Thoracic aorta (tissue), 2 donors: ENCODE results near the gene LSM10. TPM values are rescaled to one million over a fixed set of nuclear protein-coding genes. Genes with fewer than 3 reads are reported as not detected.

Experiments used
- ATAC-seq: fragments of 150-250 bp; one replicate; pipeline ENCODE4 v1.8.0; 2017; ENCODE audit warnings: low read depth; ENCODE audit not compliant: insufficient number of reproducible peaks, low FRiP score
- DNase-seq: peaks from one replicate; pipeline ENCODE4 v3.0.0-alpha.2; 2020; ENCODE audit warnings: low spot score
- H3K27ac ChIP-seq, 2 donors: fragments of 200-600 bp; sonication (generic); 1 replicate in 1 of 2; 2 replicates in 1 of 2; pipeline ENCODE4 v1.5.1; 2016; ENCODE audit warnings: mild to moderate bottlenecking in 2 of 2, moderate library complexity in 2 of 2
- H3K27me3 ChIP-seq: fragments of 200-600 bp; sonication (generic); replicated peaks from 2 replicates; pipeline ENCODE4 v1.6.0; 2016; ENCODE audit warnings: mild to moderate bottlenecking; ENCODE audit not compliant: insufficient read depth
- H3K36me3 ChIP-seq: fragments of 200-600 bp; sonication (generic); one replicate; pipeline ENCODE4 v1.5.1; 2016
- H3K4me1 ChIP-seq, 2 donors: fragments of 200-600 bp; sonication (generic); 1 replicate in 1 of 2; 2 replicates in 1 of 2; pipeline versions ENCODE4 v1.5.1 to v1.6.0; 2016; ENCODE audit warnings: low read depth in 2 of 2, mild to moderate bottlenecking in 1 of 2; ENCODE audit not compliant: control insufficient read depth in 1 of 2
- H3K4me3 ChIP-seq: fragments of 200-600 bp; sonication (generic); 2 replicates; pipeline ENCODE4 v1.5.1; 2016; ENCODE audit warnings: mild to moderate bottlenecking
- H3K9me3 ChIP-seq: fragments of 200-600 bp; sonication (generic); 2 replicates; pipeline ENCODE4 v1.5.1; 2016
- total RNA-seq, 2 donors: library from RNA; depleted of rRNA; stranded (reverse); fragments of >200 nt; gene quantifications; one replicate each; pipeline versions ENCODE4 v1.1.0 to v1.2.3, GENCODE V29; 2016
- TF ChIP-seq, protein P1 (sequence below): fragments of 200-600 bp; sonication (generic); IDR thresholded peaks from one replicate; pipeline ENCODE4 v1.5.1; 2019; ENCODE audit warnings: antibody characterized with exemption

LSM10 gene
- total RNA-seq, 2 donors from 2014 or later = 14.4 to 34.4 TPM

DNA sequence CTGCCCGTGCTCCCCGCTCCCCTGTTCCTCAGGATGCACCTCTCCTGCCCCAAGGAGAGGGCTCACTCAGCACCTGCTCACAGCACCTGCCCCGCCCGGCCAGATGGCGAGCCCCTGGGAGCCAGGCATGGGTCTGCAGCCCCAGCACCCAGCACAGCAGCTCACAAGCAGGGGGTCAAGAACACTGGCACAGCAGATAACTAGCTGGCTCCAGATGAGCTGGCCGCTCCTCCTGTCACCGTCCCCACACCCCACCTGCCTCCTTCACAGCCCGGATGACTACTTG lies 53.4 kb downstream of the LSM10 start:
- no peak for ATAC-seq
- Histone ChIP-seq H3K27me3 (no peaks in the 10 kb centered on the region), H3K4me1 (peaks cover 10 to 15% of the 10 kb centered on the region in 2 donors), H3K27ac (peak overlapping the region; percentile 49 to 93), H3K9me3 (no peaks in the 10 kb centered on the region), H3K4me3 (no peak overlapping the region), H3K36me3 (peaks cover 65% of the 10 kb centered on the region)
- TF ChIP-seq, protein P1, sequence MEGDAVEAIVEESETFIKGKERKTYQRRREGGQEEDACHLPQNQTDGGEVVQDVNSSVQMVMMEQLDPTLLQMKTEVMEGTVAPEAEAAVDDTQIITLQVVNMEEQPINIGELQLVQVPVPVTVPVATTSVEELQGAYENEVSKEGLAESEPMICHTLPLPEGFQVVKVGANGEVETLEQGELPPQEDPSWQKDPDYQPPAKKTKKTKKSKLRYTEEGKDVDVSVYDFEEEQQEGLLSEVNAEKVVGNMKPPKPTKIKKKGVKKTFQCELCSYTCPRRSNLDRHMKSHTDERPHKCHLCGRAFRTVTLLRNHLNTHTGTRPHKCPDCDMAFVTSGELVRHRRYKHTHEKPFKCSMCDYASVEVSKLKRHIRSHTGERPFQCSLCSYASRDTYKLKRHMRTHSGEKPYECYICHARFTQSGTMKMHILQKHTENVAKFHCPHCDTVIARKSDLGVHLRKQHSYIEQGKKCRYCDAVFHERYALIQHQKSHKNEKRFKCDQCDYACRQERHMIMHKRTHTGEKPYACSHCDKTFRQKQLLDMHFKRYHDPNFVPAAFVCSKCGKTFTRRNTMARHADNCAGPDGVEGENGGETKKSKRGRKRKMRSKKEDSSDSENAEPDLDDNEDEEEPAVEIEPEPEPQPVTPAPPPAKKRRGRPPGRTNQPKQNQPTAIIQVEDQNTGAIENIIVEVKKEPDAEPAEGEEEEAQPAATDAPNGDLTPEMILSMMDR = no peak
- no peak for DNase-seq

DNA sequence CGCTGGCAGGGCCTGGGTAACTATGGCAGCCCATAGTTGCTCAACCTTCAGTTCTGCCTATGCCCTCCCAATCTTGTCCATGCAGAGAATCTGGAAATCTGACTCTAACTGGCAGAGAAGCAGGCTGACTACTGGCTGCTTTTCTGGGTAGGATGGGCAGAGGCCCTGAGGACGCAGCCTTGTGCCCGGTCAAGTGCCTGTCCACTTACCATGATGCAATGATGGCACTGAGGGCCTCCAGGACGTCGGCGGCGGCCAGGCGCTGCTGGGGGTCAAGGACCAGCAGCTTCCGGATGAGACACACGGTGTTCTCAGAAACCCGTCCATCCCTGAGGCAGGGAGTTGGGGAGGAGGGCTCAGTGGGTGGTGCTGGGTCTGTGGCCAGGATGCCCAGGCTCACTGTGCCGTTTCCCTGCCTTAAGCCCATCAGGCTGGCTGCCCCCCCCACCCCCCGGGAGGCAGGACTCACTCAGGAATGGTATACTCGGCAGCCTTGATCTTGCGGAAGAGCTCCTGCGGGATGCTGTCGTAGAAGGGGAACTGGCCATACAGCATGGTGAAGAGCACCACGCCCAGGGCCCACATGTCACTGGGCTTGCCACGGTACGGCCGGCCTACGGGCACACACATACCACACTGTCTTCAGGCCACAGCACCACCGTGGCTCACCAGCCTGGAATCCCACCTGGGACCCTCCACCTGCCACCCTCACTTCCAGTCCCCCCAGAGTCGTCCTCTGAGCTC lies 53.9 kb downstream of the LSM10 start:
- ATAC-seq = no peak
- TF ChIP-seq, protein P1 = no peak

More for the DNA sequence above, 53.9 kb downstream of the LSM10 start:
- Histone ChIP-seq H3K27ac (peak overlapping the region; percentile 74 to 93), H3K4me3 (no peak overlapping the region), H3K4me1 (peaks cover 7 to 10% of the 10 kb centered on the region in 2 donors), H3K9me3 (no peaks in the 10 kb centered on the region), H3K27me3 (no peaks in the 10 kb centered on the region), H3K36me3 (peaks cover 63% of the 10 kb centered on the region)
- DNase-seq = no peak

Other genes starting within 250 kb of the LSM10 start
- 10 to 100 TPM; 78.5 to 92.3 TPM for gene TRAPPC3, start 248.4 kb downstream of the LSM10 start, total RNA-seq
- 100 to 1,000 TPM; 170 to 186 TPM for gene MAP7D1, start 241.7 kb downstream of the LSM10 start, total RNA-seq
- 100 to 1,000 TPM in 1 of 2 donors, 10 to 100 TPM in 1; 49.3 to 111 TPM for gene THRAP3, start 173.5 kb downstream of the LSM10 start, total RNA-seq
- gene SH3D21, start 91.5 kb downstream of the LSM10 start, total RNA-seq = 1 to 10 TPM; 3.9 to 5.6 TPM
- 100 to 1,000 TPM; 107 to 189 TPM for gene EVA1B, start 74.3 kb downstream of the LSM10 start, total RNA-seq
- 10 to 100 TPM; 60.3 to 61.5 TPM for gene STK40, start 12.0 kb downstream of the LSM10 start, total RNA-seq
- gene OSCP1, start 52.5 kb upstream of the LSM10 start, total RNA-seq = 10 to 100 TPM; 11.5 to 16.9 TPM
- 10 to 100 TPM; 27.4 to 42.9 TPM for gene MRPS15, start 66.5 kb upstream of the LSM10 start, total RNA-seq
- gene CSF3R, start 85.0 kb upstream of the LSM10 start, total RNA-seq = 10 to 100 TPM; 28.6 to 43.7 TPM